NT2/D1 (cell line): ENCODE data around the gene MATCAP1.

Experiments
- SUZ12 ChIP-seq: IDR thresholded peaks from 2 replicates; pipeline ENCODE4 v1.6.1; 2011; ENCODE audit not compliant: insufficient read length, insufficient read depth; ENCODE audit errors: extremely low read depth
- YY1 ChIP-seq: IDR thresholded peaks from 2 replicates; pipeline ENCODE4 v1.6.1; 2011; ENCODE audit not compliant: insufficient read length, insufficient read depth

DNA sequence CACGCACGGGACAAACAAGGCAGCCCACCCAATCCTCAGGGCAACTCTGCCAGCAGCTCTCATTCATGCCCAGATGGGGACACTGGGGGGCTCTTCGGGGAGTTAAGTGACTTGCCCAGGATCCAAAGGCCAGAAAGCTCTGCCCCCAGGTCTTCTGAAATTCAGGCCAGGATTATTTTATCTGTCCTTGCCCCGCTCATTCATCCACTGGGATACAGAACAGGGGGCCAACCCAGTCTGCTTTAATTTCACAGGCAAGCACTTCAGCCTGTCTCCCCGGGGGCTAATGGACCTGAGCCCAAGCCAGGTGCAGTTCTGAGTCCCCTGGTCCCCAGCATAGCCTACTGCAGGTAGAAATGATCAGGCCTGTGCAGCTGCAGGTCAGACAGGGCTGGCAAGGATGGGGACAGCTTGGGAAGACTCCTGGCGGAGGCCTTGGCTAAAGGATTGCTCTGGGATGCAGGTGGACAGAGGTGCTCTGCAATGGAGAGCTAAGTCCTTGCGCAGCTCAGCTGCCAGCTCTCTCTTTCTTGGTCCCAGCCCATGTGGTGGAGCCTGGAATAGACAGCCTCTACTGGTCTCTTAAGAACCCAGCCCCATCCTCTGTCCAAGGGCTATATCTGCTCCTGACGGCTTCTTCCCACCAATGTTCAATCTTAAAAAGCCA is 32.2 kb downstream of the MATCAP1 start:
- TF ChIP-seq YY1 (no peak), SUZ12 (no peak)
